Urothelium cell line (cell line): ENCODE measurements around the gene BRD3OS.

Experiments
- DNase-seq: peaks from one replicate; pipeline ENCODE4 v3.0.0; 2011; ENCODE audit warnings: low spot score, mixed read lengths
- FAIRE-seq: peaks from 2 replicates; lab custom pipeline; 2011; peaks lifted over from hg19 to GRCh38; lab: Jason Lieb, UNC

BRD3OS gene

DNA sequence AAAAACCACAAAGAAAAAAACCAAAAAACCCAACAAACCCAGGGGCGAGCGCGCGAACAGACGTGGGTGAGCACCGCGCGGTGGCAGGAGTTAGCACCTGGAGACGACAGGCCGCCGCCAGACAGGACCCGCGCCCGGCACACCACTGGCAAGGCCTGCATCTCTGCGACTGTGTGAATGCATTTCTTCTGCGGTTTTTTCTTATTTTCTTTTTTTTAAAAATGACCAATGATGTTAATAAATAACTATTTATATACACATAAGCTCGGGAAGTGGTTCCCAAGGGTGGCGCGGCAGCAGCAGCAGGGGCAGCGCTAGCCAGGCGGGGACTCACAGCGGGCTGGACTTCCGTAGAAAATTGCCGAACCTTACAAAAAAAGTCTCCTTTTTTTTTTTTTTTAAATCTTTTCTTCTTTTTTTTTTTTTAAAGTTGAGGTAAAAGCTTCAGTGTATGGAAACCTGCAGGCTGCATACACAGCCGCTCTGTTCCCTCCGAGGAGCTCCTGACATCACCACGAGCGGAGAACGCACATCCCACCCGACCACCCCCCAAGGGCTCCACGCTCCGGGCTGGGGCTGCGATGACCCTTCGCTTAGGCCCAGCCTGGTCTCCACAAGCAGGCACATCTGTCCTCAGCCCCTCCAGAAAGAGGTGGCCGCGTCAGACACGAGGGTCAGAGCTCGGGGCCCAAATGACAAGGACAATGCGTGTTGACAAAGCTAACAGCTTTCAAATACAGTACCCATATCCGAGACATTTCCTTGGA lies 7.4 kb downstream of the BRD3OS start:
- no peak for FAIRE-seq
- no peak for DNase-seq

DNA sequence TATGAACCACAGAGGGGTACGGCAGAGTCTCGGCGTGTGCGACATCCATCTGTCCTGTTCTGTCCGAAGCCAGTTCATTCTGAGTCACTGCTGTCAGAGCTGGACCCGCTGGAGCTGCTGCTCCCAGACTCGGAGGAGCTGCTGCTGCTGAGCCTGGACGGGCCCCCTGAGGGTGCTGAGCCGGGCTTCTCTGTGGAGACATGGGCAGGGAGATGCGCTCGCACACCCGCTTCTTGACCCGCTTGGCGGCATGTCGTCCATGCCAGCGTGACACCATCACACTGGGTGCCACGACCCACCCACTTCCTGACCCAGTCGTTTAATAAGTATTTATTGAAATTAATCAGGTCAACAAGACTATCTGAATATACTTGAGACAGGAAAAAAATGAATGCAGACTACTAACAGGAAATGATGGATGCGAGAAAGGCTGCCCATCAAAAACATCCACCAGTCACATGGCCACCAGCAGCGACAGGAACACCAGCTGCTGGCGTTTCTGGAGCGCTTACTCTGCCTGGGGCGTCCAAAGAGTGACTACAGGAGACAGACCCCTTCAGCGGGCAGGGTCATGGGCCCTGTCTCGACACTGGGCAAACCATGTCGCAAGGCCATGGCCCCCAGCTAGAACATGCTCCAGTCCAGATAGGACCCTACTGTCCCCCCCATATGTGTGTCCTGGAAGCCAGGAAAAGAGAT lies 8.4 kb downstream of the BRD3OS start:
- DNase-seq: no peak

DNA sequence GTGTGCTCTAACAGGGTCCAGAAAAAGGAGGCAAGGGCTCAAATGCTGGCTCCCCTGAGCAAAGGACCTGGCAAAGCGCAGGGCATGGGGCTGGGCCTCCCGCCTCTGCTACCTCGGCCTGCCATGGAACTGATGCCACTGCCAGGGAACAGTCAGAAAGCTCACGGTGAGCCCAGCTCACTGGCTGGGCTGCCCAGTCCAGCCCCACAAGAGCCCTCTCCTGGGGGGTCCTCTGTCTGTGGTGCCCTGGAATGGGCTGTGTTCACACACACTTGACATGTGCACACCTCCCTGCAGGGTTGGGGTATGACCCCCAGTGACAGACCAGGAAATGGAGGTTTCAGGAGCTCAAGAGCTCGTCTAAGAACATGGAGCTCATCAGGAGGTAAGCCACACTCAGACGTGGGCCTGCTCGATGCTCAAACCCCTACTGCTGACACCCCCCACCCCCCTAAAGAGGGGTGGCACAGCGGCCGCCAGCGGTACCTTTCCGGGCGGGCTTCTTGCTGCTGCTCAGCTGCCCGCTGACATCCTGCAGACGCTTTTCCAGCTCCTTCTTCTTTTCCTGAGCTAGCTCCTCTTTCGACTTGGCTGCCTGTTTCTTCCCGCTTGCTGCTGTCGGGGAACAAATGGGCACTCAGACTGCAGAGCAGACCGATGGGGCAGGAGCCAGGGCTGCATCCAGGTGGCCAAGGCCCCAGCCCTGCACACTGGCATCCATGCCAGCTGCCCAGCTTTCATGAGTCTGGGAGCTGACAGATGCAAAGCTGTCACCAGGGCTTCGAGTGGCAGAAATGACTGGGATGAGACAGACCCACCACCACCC lies 9.1 kb downstream of the BRD3OS start:
- DNase-seq (no peak), FAIRE-seq (no peak)

More for the DNA sequence above, 8.4 kb downstream of the BRD3OS start:
- FAIRE-seq: no peak

DNA sequence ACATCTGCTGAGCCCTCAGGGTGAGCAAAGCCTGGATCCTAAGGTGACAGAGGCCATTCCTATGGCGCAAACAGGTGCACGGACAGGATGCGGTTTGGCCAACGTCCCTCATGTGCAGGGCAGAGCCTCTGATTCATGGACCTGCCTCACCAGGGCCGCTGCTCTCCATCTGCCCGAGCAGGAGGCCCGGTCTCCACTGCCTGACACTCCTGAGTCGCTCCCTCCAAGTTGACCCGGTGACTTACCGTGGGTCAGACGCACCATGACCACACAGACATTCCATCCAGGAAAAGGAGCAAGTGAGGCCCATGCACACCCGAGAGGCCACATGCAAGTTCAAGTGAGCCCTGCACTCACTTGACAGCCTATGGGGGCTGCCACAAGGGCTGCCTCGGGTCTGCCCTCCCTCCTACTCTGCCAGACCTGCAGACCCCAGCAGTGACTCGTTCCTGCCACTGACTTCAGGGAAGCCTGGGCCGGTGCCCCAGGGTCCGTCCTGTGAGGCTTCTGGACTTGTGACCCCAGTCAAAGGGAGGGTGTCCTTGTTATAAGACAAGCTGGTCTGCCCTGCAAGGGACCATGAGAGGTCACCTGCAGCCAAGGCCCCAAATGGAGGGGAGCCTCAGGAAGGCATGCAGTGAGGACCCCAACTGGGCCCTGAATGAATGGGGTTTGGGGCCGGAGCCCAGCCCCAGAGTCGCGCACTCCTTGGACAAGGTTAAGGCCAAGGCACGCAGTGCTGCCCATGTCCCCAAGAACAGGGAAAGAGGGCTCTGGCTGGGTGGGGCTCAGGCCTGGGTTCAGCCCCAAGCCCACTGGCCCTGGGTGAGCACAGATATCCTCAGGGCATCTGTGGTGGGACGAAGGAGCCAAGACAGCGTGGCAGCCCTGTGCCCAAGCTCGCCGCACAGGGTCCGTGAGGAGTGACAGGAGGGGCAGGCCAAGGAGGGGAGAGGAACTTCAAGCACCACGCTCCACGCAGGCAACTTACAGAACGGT lies 10.1 kb downstream of the BRD3OS start:
- DNase-seq (no peak), FAIRE-seq (no peak)

DNA sequence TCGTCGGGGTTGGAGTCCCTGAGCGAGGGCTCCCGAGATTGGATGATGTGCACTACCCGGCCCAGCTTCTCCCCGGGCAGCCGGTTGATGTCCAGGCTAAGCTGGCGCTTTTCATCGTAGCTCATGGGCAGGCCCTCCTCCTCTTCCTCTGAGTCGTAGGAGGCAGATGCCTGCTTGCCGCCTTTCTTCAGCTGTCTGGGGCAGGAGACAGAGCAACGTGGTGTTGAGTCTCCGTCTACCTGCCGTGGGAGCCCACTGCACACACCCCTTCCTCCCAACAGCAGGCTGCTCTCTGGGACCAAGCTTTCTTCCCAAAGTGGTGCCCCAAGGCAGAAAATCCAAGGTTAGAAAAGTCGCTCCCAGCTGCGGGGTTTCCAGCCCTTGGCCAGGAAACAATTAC lies 10.8 kb downstream of the BRD3OS start:
- FAIRE-seq (no peak), DNase-seq (no peak)

DNA sequence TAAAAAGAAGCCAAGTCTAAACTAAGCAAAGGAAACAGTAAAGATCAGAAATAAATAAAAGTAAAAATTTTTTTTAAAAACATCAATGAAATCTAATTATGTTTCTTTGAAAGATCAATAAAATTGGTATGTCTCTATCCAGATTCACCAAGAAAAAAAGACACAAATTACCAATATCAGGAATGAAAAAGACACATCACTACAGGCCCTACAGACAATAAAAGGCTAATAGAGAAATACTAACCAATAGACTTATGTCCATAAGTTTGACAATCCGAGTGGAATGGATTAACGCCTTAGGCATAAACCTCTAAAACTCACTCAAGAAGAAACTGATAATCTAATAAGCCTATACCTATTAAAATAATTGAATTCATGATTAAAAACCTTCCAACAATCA lies 12.4 kb downstream of the BRD3OS start:
- no peak for FAIRE-seq
- no peak for DNase-seq

DNA sequence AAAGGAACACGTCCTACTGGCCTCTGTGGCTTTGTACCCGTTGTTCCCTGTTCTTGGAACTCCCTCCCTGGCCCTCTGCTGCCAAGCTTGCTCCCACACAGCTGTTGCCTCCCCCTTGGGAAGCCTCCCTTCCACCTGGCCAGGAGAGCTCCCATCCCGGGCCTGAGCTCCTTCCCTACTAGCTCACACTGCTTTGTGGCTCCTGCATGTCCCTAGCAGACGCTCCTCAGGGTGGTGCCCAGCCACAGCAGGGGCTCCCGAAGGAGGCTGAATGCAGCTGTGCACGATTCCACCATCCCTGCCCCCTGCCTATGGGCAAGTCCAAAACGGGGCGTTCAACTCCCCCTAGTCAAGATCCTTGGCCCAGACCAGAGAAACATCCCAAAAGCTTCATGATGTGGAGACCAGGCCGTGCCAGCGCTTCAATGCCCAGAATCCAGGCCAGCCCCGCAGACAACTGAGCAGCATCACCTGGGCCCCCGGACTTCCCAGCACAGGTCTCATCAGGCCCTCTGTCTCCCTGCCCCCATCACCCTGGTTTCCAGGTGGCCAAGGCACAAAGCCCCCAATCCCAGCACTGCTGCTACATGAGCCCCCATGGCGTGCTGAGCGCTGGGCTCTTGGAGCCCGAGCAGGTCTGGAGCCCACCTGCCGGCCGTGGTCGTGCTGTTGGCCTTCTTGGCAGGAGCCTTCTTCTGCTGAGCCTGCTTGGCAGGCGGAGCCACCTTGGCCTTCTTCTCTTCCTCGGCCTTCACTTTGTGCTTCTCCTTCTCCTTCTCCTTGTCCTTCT lies 14.3 kb downstream of the BRD3OS start:
- DNase-seq (no peak), FAIRE-seq (no peak)

DNA sequence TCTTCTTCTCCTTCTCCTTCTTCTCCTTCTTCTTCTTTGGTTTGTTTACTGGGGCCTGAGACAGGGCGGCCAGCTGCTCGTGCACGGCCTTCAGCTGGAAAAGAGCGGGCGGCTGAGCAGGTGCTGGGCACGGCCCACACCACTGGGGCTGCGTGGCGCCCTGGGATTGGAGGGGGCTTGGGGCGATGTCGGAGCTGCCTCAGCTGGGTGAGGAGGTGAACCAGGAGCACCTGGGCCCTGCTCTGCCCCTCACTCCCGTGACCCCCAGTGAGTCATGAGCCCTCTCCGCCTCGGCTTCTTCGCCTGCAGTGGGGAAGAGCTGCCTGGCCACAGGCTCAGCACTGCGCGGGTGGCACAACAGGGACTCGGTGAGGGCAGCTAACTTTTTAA lies 14.9 kb downstream of the BRD3OS start:
- FAIRE-seq: no peak

GRCh38 chr9:134040781-134041648 lies 15.7 kb downstream of the BRD3OS start:
- FAIRE-seq: no peak
- DNase-seq: no peak

More for the DNA sequence above, 14.9 kb downstream of the BRD3OS start:
- no peak for DNase-seq

DNA sequence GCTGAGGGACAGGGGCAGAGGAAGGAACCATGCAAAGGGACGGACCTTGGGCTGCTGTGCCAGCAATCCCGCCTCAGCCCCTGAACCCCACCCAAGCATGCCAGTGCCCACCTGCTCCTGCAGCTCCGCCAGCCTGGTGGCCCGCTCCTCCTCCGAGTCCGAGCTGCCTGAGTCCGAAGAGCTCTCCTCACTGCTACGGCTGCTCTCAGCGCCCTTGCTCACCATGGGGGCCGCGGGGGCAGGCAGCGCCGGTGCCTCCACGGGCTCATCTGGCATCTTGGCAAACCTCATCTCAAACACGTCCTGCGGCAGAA lies 16.3 kb downstream of the BRD3OS start:
- DNase-seq (no peak), FAIRE-seq (no peak)

DNA sequence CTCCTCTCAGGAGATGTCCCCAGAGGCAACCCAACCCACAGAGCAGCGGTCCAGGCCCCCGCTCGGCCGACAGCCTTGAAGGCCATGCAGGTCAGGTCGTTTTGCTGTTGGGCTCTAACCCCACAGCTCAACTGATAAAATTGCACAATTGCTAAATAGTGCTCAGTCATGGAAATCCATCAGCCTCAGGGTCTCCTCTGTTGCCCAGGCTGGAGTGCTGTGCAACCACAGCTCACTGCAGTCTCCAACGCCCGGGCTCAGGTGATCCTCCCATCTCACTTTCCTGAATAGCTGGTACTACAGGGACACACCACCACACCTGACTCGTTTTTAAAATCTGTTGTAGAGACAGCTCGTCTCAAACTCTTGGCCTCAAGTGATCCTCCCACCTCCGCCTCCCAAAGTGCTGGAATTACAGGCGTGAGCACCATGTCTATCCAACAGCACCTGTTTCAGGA lies 18.3 kb downstream of the BRD3OS start:
- no peak for DNase-seq
- FAIRE-seq: no peak

- DNase-seq (no peak), FAIRE-seq (no peak)
These were observed 19.7 kb downstream of the BRD3OS start for GRCh38 chr9:134044944-134045343.

GRCh38 chr9:134045841-134046544 lies 20.7 kb downstream of the BRD3OS start:
- no peak for FAIRE-seq
- no peak for DNase-seq

- no peak for DNase-seq
- FAIRE-seq: no peak
These were observed 21.8 kb downstream of the BRD3OS start for GRCh38 chr9:134046894-134047681.

DNA sequence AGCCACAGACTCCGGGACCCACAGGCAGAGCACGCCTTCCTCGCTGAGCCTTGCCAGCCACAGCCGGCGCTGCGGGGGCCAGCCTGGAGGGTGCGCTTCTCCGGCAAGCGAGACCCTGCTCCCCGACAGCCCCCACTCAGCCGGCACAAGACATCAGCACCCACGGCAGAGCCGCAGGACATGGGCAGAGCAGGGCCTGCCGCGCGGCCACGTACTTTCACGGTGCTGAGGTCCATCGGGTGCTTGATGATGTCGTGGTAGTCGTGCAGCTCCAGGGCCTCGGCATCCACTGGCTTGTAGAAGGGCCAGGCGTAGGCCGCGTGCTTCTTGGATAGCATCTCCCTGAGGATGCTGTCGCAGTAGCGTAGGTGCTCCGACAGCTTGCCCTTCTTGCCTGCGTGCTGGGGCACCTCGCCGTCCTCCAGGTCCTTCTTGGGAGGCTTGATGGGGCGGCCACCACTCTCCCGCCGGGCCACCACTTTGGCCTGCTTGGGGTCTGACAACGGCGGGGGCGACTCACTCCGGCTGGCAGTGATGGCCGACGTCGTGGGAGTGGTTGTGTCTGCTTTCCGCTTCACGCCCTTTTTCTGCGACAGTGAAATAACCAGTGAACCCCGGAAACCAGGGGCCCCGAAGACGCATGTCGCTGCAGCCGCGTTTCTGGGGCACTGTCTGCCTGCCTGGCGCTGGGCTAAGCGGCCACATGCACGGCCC lies 22.7 kb downstream of the BRD3OS start:
- no peak for DNase-seq
- FAIRE-seq: no peak

DNA sequence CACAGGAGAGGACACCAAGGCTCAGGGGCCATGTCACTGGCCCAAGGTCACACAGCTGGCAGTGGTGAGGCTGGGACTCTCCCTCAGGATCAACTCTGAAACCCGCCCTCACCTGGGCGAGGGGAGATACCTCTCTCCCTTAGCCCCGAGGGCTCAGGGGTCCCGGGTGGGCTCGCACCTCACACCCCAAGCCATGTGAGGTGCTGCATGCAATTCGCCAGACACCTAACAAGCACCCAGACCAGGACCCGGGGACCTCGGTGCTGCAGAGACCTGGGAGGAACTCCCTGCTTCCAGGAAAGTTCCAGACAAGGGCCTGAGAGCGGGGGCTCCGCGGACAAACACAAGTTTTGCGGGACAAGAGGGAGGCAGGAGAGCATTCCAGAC lies 23.3 kb downstream of the BRD3OS start:
- FAIRE-seq (no peak), DNase-seq (no peak)

GRCh38 chr9:134049236-134049635 lies 24.0 kb downstream of the BRD3OS start:
- DNase-seq: no peak

More at GRCh38 chr9:134049236-134049635, 24.0 kb downstream of the BRD3OS start:
- FAIRE-seq: no peak
